H1 (cell line): ENCODE results near the gene GCSAM. TPM values are rescaled to one million over a fixed set of nuclear protein-coding genes. Genes with fewer than 3 reads are reported as not detected.

Experiments used
- CHD2 ChIP-seq: IDR thresholded peaks from 2 replicates; pipeline ENCODE4 v1.6.1; 2012; ENCODE audit warnings: low read length, improper control_type of control experiment
- EGR1 ChIP-seq: IDR thresholded peaks from 2 replicates; pipeline ENCODE4 v1.6.1; 2011; ENCODE audit warnings: low read depth, low read length, borderline replicate concordance
- HDAC6 ChIP-seq: IDR thresholded peaks from one replicate; pipeline ENCODE4 v1.7.1; 2012; ENCODE audit warnings: low read depth, mild to moderate bottlenecking, inconsistent platforms, low read length, moderate library complexity
- RFX5 ChIP-seq: IDR thresholded peaks from 2 replicates; pipeline ENCODE4 v1.6.1; 2011; ENCODE audit warnings: low read depth, low read length, improper control_type of control experiment, borderline replicate concordance
- SP4 ChIP-seq: IDR thresholded peaks from 2 replicates; pipeline ENCODE4 v1.6.1; 2012; ENCODE audit warnings: low read length, inconsistent platforms
- TEAD4 ChIP-seq: IDR thresholded peaks from 2 replicates; pipeline ENCODE4 v1.6.1; 2012; ENCODE audit warnings: low read depth, low read length, inconsistent platforms, mixed read lengths
- polyA plus RNA-seq, 7 experiments: library from polyadenylated mRNA; depleted of rRNA in 3 of 7; stranded (reverse) in 5 of 7; unstranded in 2 of 7; fragments of >200 nt in 5 of 7; fragments of 200-250 nt in 2 of 7; gene quantifications; 1 replicate in 5 of 7; 2 replicates in 1 of 7; 4 replicates in 1 of 7; pipeline versions ENCODE4 v1.2.1 to v1.2.3, GENCODE V29; 2011 to 2013; ENCODE audit warnings: missing spikeins in 2 of 7, mixed read lengths in 2 of 7
- total RNA-seq: library from RNA; stranded (reverse); fragmentation: NEBNext Ultra II Directional; extraction: Animal tissue kit (Norgen Biotek cat#: 25700); gene quantifications from 2 replicates; pipeline ENCODE4 v1.2.1, GENCODE V29; 2021
- TF ChIP-seq, protein P1 (sequence below): IDR thresholded peaks from 2 replicates; pipeline ENCODE4 v1.6.1; 2011; ENCODE audit warnings: low read length, improper control_type of control experiment

GCSAM gene
- total and polyA plus RNA-seq, 2 of the 8 experiments (the other 6 are each of a cell fraction or from before 2014, with no cell fraction given) = not detected

DNA sequence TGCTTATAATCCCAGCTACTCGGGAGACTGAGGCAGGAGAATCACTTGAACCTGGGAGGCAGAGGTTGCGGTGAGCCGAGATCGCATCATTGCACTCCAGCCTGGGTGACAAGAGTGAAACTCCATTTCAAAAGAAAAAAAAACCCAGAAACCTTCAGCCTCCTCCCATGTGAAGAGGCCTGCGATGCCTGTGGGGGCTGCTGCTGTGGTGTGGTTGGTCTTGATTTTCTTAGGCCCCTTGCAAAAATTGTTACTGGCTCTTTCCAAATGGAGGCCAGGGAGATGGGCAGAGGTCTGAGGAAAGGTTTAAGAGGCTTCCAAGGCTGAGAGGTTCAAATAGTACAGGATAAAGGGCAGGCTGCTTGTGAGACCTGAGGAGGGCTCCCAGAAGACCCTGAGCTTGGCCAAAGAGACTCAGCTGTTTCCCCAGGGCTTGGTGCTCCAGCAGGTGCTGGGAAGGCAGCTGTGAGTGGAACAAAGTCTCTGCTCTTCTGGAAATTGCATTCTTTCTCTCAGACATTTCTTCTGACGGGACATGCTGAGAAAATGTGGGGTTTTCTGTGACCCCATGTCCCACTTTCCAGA, 18.4 kb downstream of the GCSAM start (continued):
- no peak for TF ChIP-seq HDAC6
- no peak for TF ChIP-seq TEAD4
- TF ChIP-seq, protein P1, sequence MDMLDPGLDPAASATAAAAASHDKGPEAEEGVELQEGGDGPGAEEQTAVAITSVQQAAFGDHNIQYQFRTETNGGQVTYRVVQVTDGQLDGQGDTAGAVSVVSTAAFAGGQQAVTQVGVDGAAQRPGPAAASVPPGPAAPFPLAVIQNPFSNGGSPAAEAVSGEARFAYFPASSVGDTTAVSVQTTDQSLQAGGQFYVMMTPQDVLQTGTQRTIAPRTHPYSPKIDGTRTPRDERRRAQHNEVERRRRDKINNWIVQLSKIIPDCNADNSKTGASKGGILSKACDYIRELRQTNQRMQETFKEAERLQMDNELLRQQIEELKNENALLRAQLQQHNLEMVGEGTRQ = no peak
- TF ChIP-seq RFX5 = no peak
- TF ChIP-seq CHD2 = no peak
- no peak for TF ChIP-seq EGR1
- no peak for TF ChIP-seq SP4
